Suppressor macrophage treated with lipopolysaccharide for 1 hour (primary cell): ENCODE measurements around the gene RAVER1.

Source experiments
- DNase-seq, 3 donors: peaks; one replicate each; pipeline ENCODE4 v3.0.0-alpha.2; 2020 to 2022

The RAVER1 gene

GRCh38 chr19:10269333-10270179 lies 63.8 kb downstream of the RAVER1 start:
- peak; percentile 99 for DNase-seq

DNA sequence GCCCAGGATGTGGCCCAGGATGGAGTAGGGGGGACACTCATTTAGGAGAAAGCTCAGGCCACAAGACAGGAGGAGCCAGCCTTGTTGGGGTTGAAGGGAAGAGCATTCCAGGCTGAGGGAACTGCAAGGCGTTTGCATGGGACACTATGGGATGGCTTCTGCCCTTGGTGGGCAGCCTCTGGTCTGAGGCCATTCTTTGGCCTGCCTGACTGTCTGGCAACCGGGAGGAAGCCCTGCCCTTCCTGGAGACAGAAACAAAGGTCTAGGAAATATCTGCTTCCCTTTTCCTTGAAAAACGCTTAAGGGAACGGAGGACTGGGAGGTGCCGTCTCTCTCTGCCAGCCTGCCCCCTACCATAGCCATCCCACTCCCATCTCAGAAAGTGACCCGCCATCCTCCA lies 65.3 kb downstream of the RAVER1 start:
- DNase-seq: peak in 1 of 3 donors; percentile 26

DNA sequence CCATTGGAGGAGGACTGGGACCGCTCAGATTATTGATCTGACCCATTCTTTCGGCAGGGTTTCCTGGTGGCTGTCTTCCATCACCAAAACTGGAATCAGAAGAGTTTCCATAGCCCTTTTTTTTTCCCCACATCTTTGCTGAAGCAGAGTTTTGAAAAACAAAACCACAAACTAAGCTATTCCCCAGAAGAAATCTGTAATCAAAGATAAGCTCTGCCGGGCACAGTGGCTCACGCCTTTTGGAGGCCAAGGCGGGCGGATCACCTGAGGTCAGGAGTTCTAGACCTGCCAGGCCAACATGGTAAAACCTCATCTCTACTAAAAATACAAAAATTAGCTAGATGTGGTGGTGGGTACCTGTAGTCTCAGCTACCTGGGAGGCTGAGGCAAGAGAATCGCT lies 66.6 kb downstream of the RAVER1 start:
- DNase-seq: no peak
